T-cell (primary cell): Measurements from ENCODE around the gene LOXL4. TPM values are rescaled to one million over a fixed set of nuclear protein-coding genes. Genes with fewer than 3 reads are reported as not detected.

ENCODE experiments used
- ATAC-seq, 4 experiments: fragments of 200-7000 bp in 3 of 4; fragments of 150-1000 bp in 1 of 4; cut with Tn5 transposase; replicated peaks in 1 of 4; 1 replicate in 3 of 4; 2 replicates in 1 of 4; pipeline ENCODE4 v1.10.0; 2021; ENCODE audit warnings: moderate library complexity in 3 of 4, mild to moderate bottlenecking in 2 of 4, moderate number of reproducible peaks in 1 of 4
- CTCF ChIA-PET, 2 donors: fragments of 300-600 bp; sonication (Branson Sonifier 250); formaldehyde crosslinking; loops; one replicate each; lab custom pipeline; 2022; ENCODE audit warnings: antibody characterized with exemption in 2 of 2; lab: Charles Lee
- POLR2A ChIA-PET, 2 donors: fragments of 300-600 bp; sonication (Branson Sonifier 250); formaldehyde crosslinking; loops; one replicate each; lab custom pipeline; 2022; ENCODE audit warnings: antibody characterized with exemption in 2 of 2; lab: Charles Lee
- DNase-seq, 35 experiments: peaks; one replicate each; pipeline versions ENCODE4 v3.0.0 to v3.0.0-alpha.2; 2013 to 2023
- H3K27ac ChIP-seq: one replicate; pipeline ENCODE4 v1.5.1; 2013; ENCODE audit warnings: low read length
- H3K27me3 ChIP-seq, 2 experiments: replicated peaks in 1 of 2; 1 replicate in 1 of 2; 2 replicates in 1 of 2; pipeline versions ENCODE4 v1.6.1 to v1.7.0; 2013; ENCODE audit warnings: low read length in 1 of 2, mixed read lengths in 1 of 2; ENCODE audit not compliant: control insufficient read depth in 2 of 2, insufficient read depth in 2 of 2; ENCODE audit errors: extremely low read depth in 1 of 2
- H3K36me3 ChIP-seq, 2 donors: 1 replicate in 1 of 2; 2 replicates in 1 of 2; pipeline versions ENCODE4 v1.6.1 to v1.7.0; 2013; ENCODE audit warnings: low read length in 1 of 2; ENCODE audit not compliant: control insufficient read depth in 2 of 2, insufficient read depth in 1 of 2; ENCODE audit errors: extremely low read depth in 1 of 2
- H3K4me1 ChIP-seq, 2 experiments: 1 replicate in 1 of 2; 2 replicates in 1 of 2; pipeline versions ENCODE4 v1.6.1 to v1.7.0; 2013; ENCODE audit warnings: low read length in 2 of 2, mixed read lengths in 1 of 2; ENCODE audit not compliant: insufficient read depth in 2 of 2, control insufficient read depth in 1 of 2; ENCODE audit errors: extremely low read depth in 1 of 2
- H3K4me3 ChIP-seq, 2 donors: 1 replicate in 1 of 2; 2 replicates in 1 of 2; pipeline versions ENCODE4 v1.5.1 to v1.7.0; 2013; ENCODE audit warnings: mild to moderate bottlenecking in 2 of 2, low read length in 1 of 2, moderate library complexity in 1 of 2; ENCODE audit not compliant: control insufficient read depth in 1 of 2; ENCODE audit errors: extremely low read depth in 1 of 2
- H3K9me3 ChIP-seq: 2 replicates; pipeline ENCODE4 v1.7.0; 2013
- H3K27ac Mint-ChIP-seq, 2 donors: one replicate each; pipeline ENCODE4 v1.8.0; 2020 to 2021; ENCODE audit warnings: mild to moderate bottlenecking in 2 of 2, mixed read lengths in 2 of 2
- H3K27me3 Mint-ChIP-seq, 2 donors: one replicate each; pipeline ENCODE4 v1.8.0; 2021 to 2022; ENCODE audit warnings: mixed read lengths in 2 of 2
- H3K36me3 Mint-ChIP-seq: one replicate; pipeline ENCODE4 v1.8.0; 2021; ENCODE audit warnings: mixed read lengths
- H3K4me1 Mint-ChIP-seq, 3 donors: one replicate each; pipeline ENCODE4 v1.8.0; 2020 to 2022; ENCODE audit warnings: mixed read lengths in 3 of 3, mild to moderate bottlenecking in 1 of 3
- H3K4me3 Mint-ChIP-seq, 3 donors: one replicate each; pipeline ENCODE4 v1.8.0; 2020 to 2022; ENCODE audit warnings: mild to moderate bottlenecking in 3 of 3, mixed read lengths in 3 of 3, moderate library complexity in 3 of 3
- H3K9me3 Mint-ChIP-seq, 3 donors: one replicate each; pipeline ENCODE4 v1.8.0; 2020 to 2022; ENCODE audit warnings: mixed read lengths in 3 of 3
- WGBS: methylation state at CpG from one replicate; pipeline ENCODE4 v1.1.5; 2013; ENCODE audit warnings: missing lambda C conversion rate; ENCODE audit not compliant: insufficient coverage; 5-methylcytosine and 5-hydroxymethylcytosine counted together
- total RNA-seq, 35 experiments: library from RNA in 6 of 35; stranded (reverse) in 6 of 35; fragments of 120-200 nt in 1 of 35; gene quantifications; one replicate each; pipeline versions ENCODE4 v1.2.1 to v1.2.4 and lab custom pipeline; 2013 to 2026

The LOXL4 gene
- total RNA-seq, 5 donors from 2014 or later (not counting 1 experiment from before 2014, with no cell fraction given) = 0.09 TPM; not detected in 4

DNA sequence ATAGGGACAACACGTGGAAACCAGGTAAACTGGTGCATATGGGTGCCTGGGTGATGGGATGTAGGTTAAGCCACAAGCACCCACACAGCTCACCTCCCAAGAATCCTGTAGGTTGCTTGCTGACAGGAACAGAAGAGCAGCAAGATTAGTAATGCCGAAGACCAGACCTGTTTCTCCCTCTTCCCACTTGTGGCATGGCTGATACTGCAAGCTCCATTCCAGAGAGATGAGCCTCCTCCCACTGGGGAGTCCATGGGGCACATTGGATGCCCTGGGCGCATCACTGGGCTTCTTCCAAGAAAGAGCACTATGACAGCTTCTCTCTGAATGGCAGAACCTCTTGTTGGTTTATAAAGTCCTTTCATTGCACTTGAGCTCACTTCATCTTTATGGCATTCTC lies 44.4 kb upstream of the LOXL4 start:
- Histone ChIP-seq H3K27me3 (peaks cover 0 to 38% of the 10 kb centered on the region in 2 experiments), H3K36me3 (no peaks in the 10 kb centered on the region), H3K4me1 (no peaks in the 10 kb centered on the region), H3K9me3 (no peaks in the 10 kb centered on the region), H3K27ac (no peak overlapping the region), H3K4me3 (no peak overlapping the region)
- Mint-ChIP-seq H3K9me3 (no peaks in the 10 kb centered on the region), H3K27me3 (peaks cover 29 to 33% of the 10 kb centered on the region in 2 donors), H3K4me3 (no peak overlapping the region), H3K36me3 (no peaks in the 10 kb centered on the region), H3K4me1 (peaks cover 0 to 4% (median 0%) of the 10 kb centered on the region in 3 donors), H3K27ac (no peak overlapping the region)
- ChIA-PET POLR2A (interaction anchor here in 1 of 2 donors (0.5 kb wide), 1 partner anchor 174 kb away, joined by 4 read pairs; no protein-coding TSS in a partner anchor), CTCF (interaction anchor here in 1 of 2 donors (1.3 kb wide), 1 partner anchor 20 kb away, joined by 4 read pairs; no protein-coding TSS in a partner anchor)
- ATAC-seq = no peak
- no CpG with 5 or more reads among the region's 3 CpGs for WGBS
- no peak for DNase-seq

DNA sequence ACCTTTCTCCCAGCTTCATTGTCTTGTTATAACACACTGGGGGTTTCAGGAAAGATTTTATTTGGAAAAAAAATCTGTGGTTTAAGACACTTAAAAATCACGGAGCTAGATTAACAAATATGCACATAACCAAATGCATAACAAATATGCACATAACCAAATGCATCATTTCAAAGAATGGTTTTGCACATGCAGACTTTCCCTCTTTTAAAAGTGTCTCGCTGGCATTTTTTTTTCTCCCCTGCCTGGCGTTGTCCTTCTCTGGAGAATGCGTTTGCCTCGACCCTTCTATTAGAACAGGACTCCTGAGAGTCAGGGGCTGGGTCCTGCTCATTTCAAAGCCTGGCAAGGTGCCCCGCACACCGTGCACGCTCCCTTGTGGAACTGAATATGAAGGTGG lies 42.7 kb upstream of the LOXL4 start:
- H3K4me1 Mint-ChIP-seq = peaks cover 0 to 4% (median 0%) of the 10 kb centered on the region in 3 donors
- H3K27me3 Mint-ChIP-seq = peaks cover 28 to 32% of the 10 kb centered on the region in 2 donors

DNA sequence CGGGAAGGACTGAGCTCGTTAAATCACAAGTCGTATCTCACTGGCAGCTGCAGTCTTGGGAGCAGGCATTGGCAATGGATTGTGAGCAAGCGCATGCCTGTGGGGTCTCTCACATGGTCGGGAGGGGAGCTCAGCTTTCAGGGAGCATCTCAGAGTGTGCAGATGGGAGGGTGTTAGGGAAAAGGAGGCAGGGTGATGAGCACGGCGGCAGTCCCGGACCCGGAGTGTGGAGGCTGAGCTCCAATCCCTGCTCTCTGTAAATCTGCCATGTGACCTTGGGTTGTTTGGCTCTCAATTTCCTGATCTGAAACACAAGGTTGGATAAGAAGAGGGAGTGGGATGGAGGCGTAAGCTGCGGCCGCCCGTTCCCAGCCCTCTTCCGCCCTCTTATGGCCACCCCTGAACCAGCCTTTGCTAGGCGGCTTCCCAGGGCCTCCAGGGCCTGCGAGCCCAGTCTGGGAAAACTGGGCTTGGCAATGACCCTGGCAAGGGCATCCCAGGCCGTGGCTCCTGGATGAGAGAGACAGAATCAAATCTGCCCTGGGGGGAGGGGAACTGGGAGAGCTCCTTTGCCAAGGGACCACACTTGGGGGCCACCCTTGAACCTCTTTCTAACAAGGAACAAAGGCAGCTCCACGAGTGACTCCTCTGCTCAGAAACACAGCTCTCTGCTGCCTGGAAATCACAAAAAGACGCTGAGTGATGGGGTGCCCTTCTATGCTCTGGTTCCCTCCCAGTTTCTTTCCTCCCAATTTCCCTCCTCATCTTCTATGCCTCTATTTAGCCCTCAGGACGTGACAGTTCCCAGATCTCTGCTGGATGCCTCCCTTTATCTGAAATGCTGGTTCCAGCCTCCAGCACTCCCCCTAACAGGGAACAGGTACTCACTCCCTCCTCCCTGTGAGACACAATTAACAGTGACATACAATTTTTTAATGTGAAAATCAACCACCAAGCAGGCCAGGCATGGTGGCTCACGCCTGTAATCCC lies 41.7 kb upstream of the LOXL4 start:
- Mint-ChIP-seq H3K27ac (no peak overlapping the region), H3K4me3 (no peak overlapping the region), H3K4me1 (peaks cover 0 to 4% (median 0%) of the 10 kb centered on the region in 3 donors), H3K27me3 (peaks cover 29 to 36% of the 10 kb centered on the region in 2 donors), H3K36me3 (no peaks in the 10 kb centered on the region), H3K9me3 (no peaks in the 10 kb centered on the region)
- Histone ChIP-seq H3K27ac (no peak overlapping the region), H3K9me3 (no peaks in the 10 kb centered on the region), H3K36me3 (no peaks in the 10 kb centered on the region), H3K27me3 (peaks cover 0 to 37% of the 10 kb centered on the region in 2 experiments), H3K4me3 (no peak overlapping the region), H3K4me1 (no peaks in the 10 kb centered on the region)
- DNase-seq = peak in 2 of 35 experiments; percentile 4 to 28
- POLR2A ChIA-PET = no interaction called here
- 27% methylated on average over 16 of the region's 21 CpGs for WGBS
- CTCF ChIA-PET = interaction anchor here in 1 of 2 donors (0.5 to 1.1 kb wide), 2 partner anchors 138 to 1939 kb away, joined by 3 read pairs; no protein-coding TSS in a partner anchor
- ATAC-seq = no peak

More for the DNA sequence above, 42.7 kb upstream of the LOXL4 start:
- Histone ChIP-seq H3K36me3 (no peaks in the 10 kb centered on the region), H3K27me3 (peaks cover 0 to 40% of the 10 kb centered on the region in 2 experiments), H3K4me3 (no peak overlapping the region), H3K4me1 (no peaks in the 10 kb centered on the region), H3K9me3 (no peaks in the 10 kb centered on the region), H3K27ac (no peak overlapping the region)
- Mint-ChIP-seq H3K36me3 (no peaks in the 10 kb centered on the region), H3K9me3 (no peaks in the 10 kb centered on the region), H3K27ac (no peak overlapping the region), H3K4me3 (no peak overlapping the region)
- CTCF ChIA-PET = interaction anchor here in 1 of 2 donors (0.5 kb wide), 1 partner anchor 1940 kb away, joined by 3 read pairs; no protein-coding TSS in a partner anchor
- POLR2A ChIA-PET = no interaction called here
- no peak for DNase-seq
- ATAC-seq = no peak
- WGBS = 90% methylated on average over 5 of the region's 8 CpGs

DNA sequence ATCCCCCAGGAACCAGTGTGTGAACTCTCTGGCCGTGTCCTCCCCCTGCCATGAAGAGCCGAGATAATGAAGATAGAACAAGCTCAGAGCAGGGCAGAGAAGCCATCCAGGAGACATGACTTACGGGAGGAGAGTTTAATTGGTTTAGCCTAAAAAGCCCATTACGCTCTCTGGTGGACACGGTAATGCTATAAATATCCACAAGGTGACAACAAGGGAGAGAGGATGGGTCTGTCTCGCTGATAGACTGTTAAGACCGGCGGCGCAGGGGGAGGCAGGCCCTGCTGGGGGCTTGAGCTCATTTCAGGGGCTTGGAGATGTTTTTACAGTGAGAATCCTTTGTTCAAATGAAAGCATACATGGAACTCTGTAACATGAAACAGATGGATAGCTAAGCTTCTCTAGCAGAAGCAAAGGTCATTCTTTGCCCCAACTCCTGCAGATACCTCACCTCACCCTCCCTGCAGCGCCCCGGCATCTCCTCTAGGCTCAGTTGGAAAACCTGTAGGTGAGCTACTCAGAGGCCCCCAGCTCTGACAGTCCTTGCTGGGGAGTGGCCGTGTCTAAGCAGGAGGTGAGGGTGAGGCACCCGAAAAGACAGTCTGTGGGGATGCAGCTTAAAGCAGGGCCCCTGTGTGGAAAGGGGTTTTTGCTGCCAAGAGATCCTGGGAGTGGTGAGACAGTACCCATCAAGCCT lies 40.8 kb upstream of the LOXL4 start:
- no peak overlapping the region for H3K27ac Mint-ChIP-seq
- no peaks in the 10 kb centered on the region for H3K36me3 ChIP-seq
- no peak overlapping the region for H3K4me3 Mint-ChIP-seq
- WGBS = 60% methylated on average over 8 of the region's 13 CpGs
- ChIA-PET POLR2A (no interaction called here), CTCF (interaction anchor here in 1 of 2 donors (1.1 kb wide), 1 partner anchor 137 kb away, joined by 3 read pairs; no protein-coding TSS in a partner anchor)
- H3K4me3 ChIP-seq = no peak overlapping the region
- H3K9me3 Mint-ChIP-seq = no peaks in the 10 kb centered on the region
- H3K4me1 ChIP-seq = no peaks in the 10 kb centered on the region
- H3K36me3 Mint-ChIP-seq = no peaks in the 10 kb centered on the region
- DNase-seq (no peak), ATAC-seq (no peak)
- peaks cover 2 to 37% of the 10 kb centered on the region in 2 experiments for H3K27me3 ChIP-seq
- H3K27me3 Mint-ChIP-seq = peaks cover 26 to 38% of the 10 kb centered on the region in 2 donors
- H3K4me1 Mint-ChIP-seq = peaks cover 0 to 4% (median 0%) of the 10 kb centered on the region in 3 donors
- no peaks in the 10 kb centered on the region for H3K9me3 ChIP-seq
- no peak overlapping the region for H3K27ac ChIP-seq

DNA sequence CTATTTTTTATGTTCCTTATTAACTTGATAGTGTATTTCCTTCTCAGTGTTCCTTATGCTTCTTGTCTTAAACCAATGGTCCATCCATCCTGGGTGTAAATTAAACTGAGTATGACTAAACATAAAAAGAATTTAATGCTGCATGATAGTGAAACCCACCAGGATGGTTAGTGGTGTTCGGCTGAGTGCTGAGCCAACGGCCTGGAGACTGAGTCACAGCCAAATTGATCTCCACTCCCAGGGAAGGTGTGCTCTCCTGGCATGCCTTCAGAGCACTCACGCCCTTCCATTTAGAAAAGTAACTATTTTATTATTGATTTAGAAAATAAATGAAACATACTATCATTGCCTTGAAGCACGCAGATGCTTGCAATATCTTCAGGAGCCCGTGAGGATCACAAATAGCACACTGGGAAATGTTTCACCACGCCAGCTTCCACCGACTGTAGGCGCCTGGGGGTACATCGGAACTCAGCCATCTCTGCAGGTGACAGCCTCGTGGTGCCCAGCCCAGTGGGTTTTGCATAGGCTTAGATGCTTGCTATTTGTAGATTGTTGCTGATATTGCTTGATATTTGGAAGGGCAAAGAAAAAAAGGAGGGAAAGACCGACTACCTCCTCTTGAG lies 40.0 kb upstream of the LOXL4 start:
- Mint-ChIP-seq H3K4me3 (no peak overlapping the region), H3K4me1 (peaks cover 0 to 4% (median 0%) of the 10 kb centered on the region in 3 donors), H3K9me3 (no peaks in the 10 kb centered on the region), H3K27me3 (peaks cover 30 to 42% of the 10 kb centered on the region in 2 donors), H3K36me3 (no peaks in the 10 kb centered on the region), H3K27ac (no peak overlapping the region)
- ATAC-seq (no peak), DNase-seq (no peak)
- Histone ChIP-seq H3K36me3 (no peaks in the 10 kb centered on the region), H3K27me3 (peaks cover 2 to 42% of the 10 kb centered on the region in 2 experiments), H3K4me3 (no peak overlapping the region), H3K9me3 (no peaks in the 10 kb centered on the region), H3K27ac (no peak overlapping the region), H3K4me1 (no peaks in the 10 kb centered on the region)
- ChIA-PET CTCF (no interaction called here), POLR2A (no interaction called here)
- 78% methylated on average over 6 of the region's 11 CpGs for WGBS
